Measurements from ENCODE around the gene SACM1L. TPM values are rescaled to one million over a fixed set of nuclear protein-coding genes. Genes with fewer than 3 reads are reported as not detected.

Gene SACM1L
- total RNA-seq, 1 donor from 2014 or later: 46.8 TPM

DNA sequence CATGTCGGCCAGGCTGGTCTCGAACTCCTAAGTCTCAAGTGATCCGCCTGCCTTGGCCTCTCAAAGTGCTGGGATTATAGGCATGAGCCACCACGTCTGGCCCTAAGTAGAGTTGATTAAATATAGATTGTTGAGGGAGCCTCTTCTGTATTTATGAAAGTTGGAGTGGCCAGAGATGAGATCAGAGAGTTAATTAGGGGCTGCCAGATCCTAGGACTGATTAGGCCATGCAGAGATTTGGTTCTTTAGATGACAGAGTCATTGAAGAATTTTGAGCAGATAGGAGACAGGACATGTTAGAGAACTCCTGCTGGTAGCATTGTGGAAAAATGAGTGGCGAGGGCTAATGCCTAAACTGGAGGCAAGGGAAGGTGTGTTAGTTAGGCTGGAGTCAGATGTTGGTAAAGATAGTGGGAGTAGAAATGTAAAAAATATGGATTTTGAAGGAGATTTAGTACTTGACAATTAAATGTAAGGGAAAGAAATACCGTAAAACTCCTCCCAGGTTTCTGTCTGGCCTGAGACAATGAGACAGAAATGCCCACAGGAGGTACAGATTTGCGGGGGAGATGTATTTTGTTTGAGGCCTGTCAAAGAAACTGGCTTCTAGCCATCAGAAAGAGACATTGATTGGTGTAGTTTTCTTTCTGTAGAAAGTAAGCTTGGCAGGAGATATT is 23.4 kb downstream of the SACM1L start:
- no peak for TF ChIP-seq CTCF (IDR thresholded peaks at IDR 0.05; ENCODE audit: unreplicated experiment)
- Mint-ChIP-seq H3K4me3 (ENCODE audit: unreplicated experiment) (no peak overlapping the region), H3K27ac (ENCODE audit: unreplicated experiment) (no peak overlapping the region), H3K9me3 (ENCODE audit: unreplicated experiment) (no peaks in the 10 kb centered on the region), H3K36me3 (ENCODE audit: low read depth, unreplicated experiment) (peaks cover 20% of the 10 kb centered on the region), H3K4me1 (ENCODE audit: unreplicated experiment) (no peaks in the 10 kb centered on the region), H3K27me3 (ENCODE audit: unreplicated experiment) (no peaks in the 10 kb centered on the region)
- DNase-seq (ENCODE audit: low spot score): no peak

DNA sequence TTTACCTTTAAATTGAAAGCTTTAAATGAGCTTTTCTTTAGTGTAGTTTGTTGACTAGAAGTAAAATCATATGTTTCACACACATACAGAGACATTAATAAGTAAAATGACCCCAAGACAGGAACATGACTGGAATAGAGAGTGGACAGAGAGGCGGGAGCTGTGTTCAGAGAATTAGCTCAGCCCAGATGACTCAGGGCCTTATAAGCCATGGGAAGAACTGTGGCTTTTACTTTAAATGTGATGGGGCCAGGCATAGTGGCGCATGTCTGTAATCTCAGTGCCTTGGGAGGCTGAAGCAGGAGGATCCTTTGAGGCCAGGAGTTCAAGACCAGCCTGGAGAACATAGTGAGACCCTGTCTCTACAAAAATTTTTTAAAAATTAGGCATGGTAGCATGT is 26.7 kb downstream of the SACM1L start:
- DNase-seq (ENCODE audit: low spot score): no peak
- H3K4me1 Mint-ChIP-seq (ENCODE audit: unreplicated experiment): no peaks in the 10 kb centered on the region
- no peak for TF ChIP-seq CTCF (IDR thresholded peaks at IDR 0.05; ENCODE audit: unreplicated experiment)
- peaks cover 14% of the 10 kb centered on the region for H3K36me3 Mint-ChIP-seq (ENCODE audit: low read depth, unreplicated experiment)
- no peak overlapping the region for H3K27ac Mint-ChIP-seq (ENCODE audit: unreplicated experiment)
- H3K4me3 Mint-ChIP-seq (ENCODE audit: unreplicated experiment): peak overlapping the region; percentile 20
- H3K9me3 Mint-ChIP-seq (ENCODE audit: unreplicated experiment): no peaks in the 10 kb centered on the region
- no peaks in the 10 kb centered on the region for H3K27me3 Mint-ChIP-seq (ENCODE audit: unreplicated experiment)

- no peak overlapping the region for H3K27ac Mint-ChIP-seq (ENCODE audit: unreplicated experiment)
- no peak for DNase-seq (ENCODE audit: low spot score)
- H3K9me3 Mint-ChIP-seq (ENCODE audit: unreplicated experiment): no peaks in the 10 kb centered on the region
- no peak for TF ChIP-seq CTCF (IDR thresholded peaks at IDR 0.05; ENCODE audit: unreplicated experiment)
- H3K36me3 Mint-ChIP-seq (ENCODE audit: low read depth, unreplicated experiment): peaks cover 12% of the 10 kb centered on the region
- H3K4me1 Mint-ChIP-seq (ENCODE audit: unreplicated experiment): no peaks in the 10 kb centered on the region
- H3K4me3 Mint-ChIP-seq (ENCODE audit: unreplicated experiment): no peak overlapping the region
- H3K27me3 Mint-ChIP-seq (ENCODE audit: unreplicated experiment): no peaks in the 10 kb centered on the region
Measured at GRCh38 chr3:45716790-45717336, 27.7 kb downstream of the SACM1L start.

DNA sequence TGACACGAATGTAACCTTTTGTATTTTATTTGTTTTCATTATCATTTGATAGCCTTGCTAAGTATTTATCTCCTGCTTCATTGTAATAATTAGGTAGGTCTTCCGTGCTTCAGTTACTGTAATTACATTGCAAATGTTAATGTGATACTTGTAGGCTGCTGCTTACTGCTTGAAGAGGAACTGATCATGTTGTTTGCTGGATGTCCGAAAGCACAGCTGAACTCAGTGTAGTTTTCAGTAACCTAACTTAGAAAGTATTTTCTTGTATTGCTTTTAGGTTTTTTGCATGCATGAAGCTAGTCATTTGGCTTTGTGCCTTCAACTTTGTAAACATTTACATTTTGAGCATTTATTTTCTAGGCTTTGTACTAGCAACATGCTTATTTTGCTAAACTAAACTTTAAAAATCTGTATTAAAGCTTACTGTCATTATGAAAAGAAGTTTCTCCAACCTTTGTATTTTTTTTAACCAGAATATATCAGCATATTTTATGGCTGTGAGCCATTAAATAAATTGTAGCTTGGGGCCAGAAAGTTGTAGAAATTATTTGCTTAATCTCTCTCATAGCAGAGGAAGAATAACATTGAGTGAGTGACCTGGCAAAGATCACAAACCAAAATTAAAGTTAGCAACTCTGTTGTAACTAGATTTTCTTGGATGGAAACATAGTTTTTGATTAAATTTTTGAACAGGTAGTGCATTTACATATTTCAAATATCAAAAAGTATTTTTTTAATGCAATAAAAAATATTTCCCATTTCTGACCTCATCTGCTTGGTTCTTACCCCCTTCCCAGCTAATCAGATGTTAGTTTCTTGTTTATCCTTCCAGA is 30.7 kb downstream of the SACM1L start:
- no peak overlapping the region for H3K27ac Mint-ChIP-seq (ENCODE audit: unreplicated experiment)
- H3K36me3 Mint-ChIP-seq (ENCODE audit: low read depth, unreplicated experiment): peaks cover 18% of the 10 kb centered on the region
- TF ChIP-seq CTCF (IDR thresholded peaks at IDR 0.05; ENCODE audit: unreplicated experiment): no peak
- no peaks in the 10 kb centered on the region for H3K9me3 Mint-ChIP-seq (ENCODE audit: unreplicated experiment)
- no peaks in the 10 kb centered on the region for H3K4me1 Mint-ChIP-seq (ENCODE audit: unreplicated experiment)
- no peaks in the 10 kb centered on the region for H3K27me3 Mint-ChIP-seq (ENCODE audit: unreplicated experiment)
- no peak for DNase-seq (ENCODE audit: low spot score)
- H3K4me3 Mint-ChIP-seq (ENCODE audit: unreplicated experiment): no peak overlapping the region

DNA sequence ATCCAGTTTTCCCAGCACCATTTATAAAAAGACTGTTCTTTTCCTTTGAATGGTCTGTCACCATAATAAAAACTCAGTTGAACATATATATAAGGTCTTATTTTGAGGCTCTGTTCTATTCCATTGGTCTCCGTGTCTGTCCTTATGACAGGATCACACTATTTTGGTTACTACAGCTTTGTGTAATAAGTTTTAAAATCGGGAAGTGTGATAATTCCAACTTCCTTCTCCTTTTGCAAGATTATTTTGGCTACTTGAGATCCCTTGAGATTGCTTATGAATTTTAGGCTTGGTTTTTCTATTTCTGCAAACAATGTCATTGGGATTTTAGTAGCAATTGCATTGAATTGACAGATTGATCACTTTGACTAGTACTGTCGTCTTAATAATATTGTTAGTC is 35.7 kb downstream of the SACM1L start:
- H3K27me3 Mint-ChIP-seq (ENCODE audit: unreplicated experiment): no peaks in the 10 kb centered on the region
- DNase-seq (ENCODE audit: low spot score): no peak
- no peak for TF ChIP-seq CTCF (IDR thresholded peaks at IDR 0.05; ENCODE audit: unreplicated experiment)
- H3K9me3 Mint-ChIP-seq (ENCODE audit: unreplicated experiment): no peaks in the 10 kb centered on the region
- H3K36me3 Mint-ChIP-seq (ENCODE audit: low read depth, unreplicated experiment): peaks cover 6% of the 10 kb centered on the region
- no peaks in the 10 kb centered on the region for H3K4me1 Mint-ChIP-seq (ENCODE audit: unreplicated experiment)
- no peak overlapping the region for H3K27ac Mint-ChIP-seq (ENCODE audit: unreplicated experiment)
- no peak overlapping the region for H3K4me3 Mint-ChIP-seq (ENCODE audit: unreplicated experiment)
